Epithelial cell of proximal tubule (primary cell): ENCODE data around the gene GDPGP1. TPM values are rescaled to one million over a fixed set of nuclear protein-coding genes. Genes with fewer than 3 reads are reported as not detected.

Experiments
- DNase-seq: peaks from one replicate; pipeline ENCODE4 v3.0.0-alpha.2; 2011; ENCODE audit warnings: low read depth
- H3K4me3 ChIP-seq: 2 replicates; pipeline ENCODE4 v1.5.1; 2011; ENCODE audit warnings: low read depth, mild to moderate bottlenecking, low read length
- CTCF ChIP-seq: conservative IDR thresholded peaks from 2 replicates; pipeline ENCODE4 v1.5.1; 2012; ENCODE audit warnings: low read depth, mild to moderate bottlenecking, low read length
- total RNA-seq: library from RNA; depleted of rRNA; stranded (reverse); fragments of >200 nt; gene quantifications from 2 replicates; pipeline ENCODE4 v1.2.3, GENCODE V29; 2015

Gene GDPGP1
- total RNA-seq, 1 donor from 2014 or later, result 9.9 TPM

- no peak for DNase-seq
- no peak for TF ChIP-seq CTCF
- peak overlapping the region; percentile 96 for H3K4me3 ChIP-seq
Measured at GRCh38 chr15:90205886-90206285, 28.1 kb upstream of the GDPGP1 start.

- DNase-seq, result no peak
- no peak for TF ChIP-seq CTCF
- no peak overlapping the region for H3K4me3 ChIP-seq
Measured at GRCh38 chr15:90207252-90207651, 26.8 kb upstream of the GDPGP1 start.

- peak overlapping the region; percentile 1 for H3K4me3 ChIP-seq
- DNase-seq, result no peak
- TF ChIP-seq CTCF, result no peak
Measured at GRCh38 chr15:90208356-90208755, 25.7 kb upstream of the GDPGP1 start.

- no peak overlapping the region for H3K4me3 ChIP-seq
- no peak for DNase-seq
- no peak for TF ChIP-seq CTCF
Measured at GRCh38 chr15:90209591-90209990, 24.4 kb upstream of the GDPGP1 start.

GRCh38 chr15:90210593-90210992, 23.4 kb upstream of the GDPGP1 start:
- H3K4me3 ChIP-seq, result peak overlapping the region; percentile 23
- TF ChIP-seq CTCF, result no peak
- DNase-seq, result no peak

GRCh38 chr15:90211009-90211408, 23.0 kb upstream of the GDPGP1 start:
- H3K4me3 ChIP-seq, result peak overlapping the region; percentile 23
- no peak for TF ChIP-seq CTCF
- DNase-seq, result no peak

GRCh38 chr15:90211440-90212143, 22.4 kb upstream of the GDPGP1 start:
- no peak for TF ChIP-seq CTCF
- no peak for DNase-seq
- peak overlapping the region; percentile 23 for H3K4me3 ChIP-seq
